ENCODE results near the gene RSPRY1.

RSPRY1 gene

DNA sequence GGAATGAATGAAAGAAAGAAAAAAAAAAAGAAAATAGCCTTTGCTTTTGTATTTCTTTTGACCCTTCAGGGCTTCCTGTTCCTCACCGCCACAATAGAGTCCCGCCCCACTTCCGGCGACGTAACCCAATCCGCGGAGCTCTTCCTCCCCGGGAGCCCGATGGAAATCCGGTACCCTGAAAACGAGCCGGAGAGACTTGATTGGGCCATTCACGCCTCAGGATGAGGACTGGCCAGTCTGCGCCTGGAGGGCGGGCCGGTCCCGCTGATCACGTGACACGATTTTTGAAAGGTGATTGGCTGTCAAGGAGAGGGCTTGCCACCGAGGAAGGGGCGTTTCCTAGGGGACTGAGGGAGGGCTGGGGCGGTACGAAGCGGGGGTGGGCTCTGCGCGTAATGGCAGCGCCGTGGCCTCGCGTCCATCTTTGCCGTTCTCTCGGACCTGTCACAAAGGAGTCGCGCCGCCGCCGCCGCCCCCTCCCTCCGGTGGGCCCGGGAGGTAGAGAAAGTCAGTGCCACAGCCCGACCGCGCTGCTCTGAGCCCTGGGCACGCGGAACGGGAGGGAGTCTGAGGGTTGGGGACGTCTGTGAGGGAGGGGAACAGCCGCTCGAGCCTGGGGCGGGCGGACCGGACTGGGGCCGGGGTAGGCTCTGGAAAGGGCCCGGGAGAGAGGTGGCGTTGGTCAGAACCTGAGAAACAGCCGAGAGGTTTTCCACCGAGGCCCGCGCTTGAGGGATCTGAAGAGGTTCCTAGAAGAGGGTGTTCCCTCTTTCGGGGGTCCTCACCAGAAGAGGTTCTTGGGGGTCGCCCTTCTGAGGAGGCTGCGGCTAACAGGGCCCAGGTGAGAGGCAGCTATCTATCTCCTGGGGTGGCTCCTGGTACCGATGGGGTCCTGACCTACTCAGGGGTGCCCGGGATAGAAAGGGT is at the start of gene RSPRY1, which contains the start of gene PSME3IP1:
Gene RSPRY1 (plus strand): TSS at position 385 of the 927 bp plus-strand sequence. CDS start 18,330 bp downstream, outside the sequence.
Gene PSME3IP1 (minus strand): TSS at position 95 of the 927 bp plus-strand sequence. CDS start 12,185 bp downstream, outside the sequence.
- DNase-seq (ENCODE audit: low read depth): peak; percentile 98

- no peak for DNase-seq (ENCODE audit: low read depth)
Measured at GRCh38 chr16:57137043-57137442, 49.1 kb upstream of the RSPRY1 start.

- no peak for DNase-seq (ENCODE audit: low read depth)
Measured at GRCh38 chr16:57137566-57138273, 48.4 kb upstream of the RSPRY1 start.

- no peak for DNase-seq (ENCODE audit: low read depth)
Measured at GRCh38 chr16:57138281-57138935, 47.7 kb upstream of the RSPRY1 start.

DNA sequence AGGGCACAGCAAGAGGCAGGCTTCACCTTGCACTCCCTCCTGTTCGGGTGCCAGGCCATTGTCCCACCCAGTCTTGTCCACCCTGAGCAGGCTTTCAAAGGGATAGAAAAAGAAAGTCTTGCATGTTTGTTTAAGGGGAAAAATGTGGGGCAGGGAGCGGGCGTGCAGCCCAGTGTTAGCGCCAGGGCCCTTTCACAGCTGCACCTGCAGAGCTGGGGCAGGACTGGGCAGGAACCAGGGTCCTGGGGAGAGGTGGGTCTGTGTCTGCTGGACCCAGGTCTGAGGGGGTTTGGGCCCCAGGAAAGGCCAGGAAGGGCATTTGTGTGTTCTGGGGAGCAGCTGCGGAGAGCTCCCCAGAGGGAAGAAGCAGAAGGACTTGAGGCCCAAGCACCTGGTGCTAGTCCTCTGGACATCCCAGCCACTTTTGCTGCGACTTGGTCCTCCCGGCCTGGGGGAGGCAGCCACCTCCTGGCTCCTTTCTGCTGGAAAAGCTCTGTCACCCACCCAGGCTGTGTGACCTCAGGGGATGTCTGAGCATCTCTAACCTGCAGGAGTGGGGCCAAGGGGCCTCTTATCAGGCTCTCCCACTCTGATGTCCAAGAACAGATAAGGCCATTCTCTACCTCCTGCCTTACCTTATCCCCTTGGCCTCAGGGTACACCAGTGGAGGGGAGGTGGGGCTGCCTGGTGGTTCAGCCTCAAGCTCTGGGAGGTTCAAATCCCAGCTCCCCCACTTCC is 45.0 kb upstream of the RSPRY1 start:
- no peak for DNase-seq (ENCODE audit: low read depth)

DNA sequence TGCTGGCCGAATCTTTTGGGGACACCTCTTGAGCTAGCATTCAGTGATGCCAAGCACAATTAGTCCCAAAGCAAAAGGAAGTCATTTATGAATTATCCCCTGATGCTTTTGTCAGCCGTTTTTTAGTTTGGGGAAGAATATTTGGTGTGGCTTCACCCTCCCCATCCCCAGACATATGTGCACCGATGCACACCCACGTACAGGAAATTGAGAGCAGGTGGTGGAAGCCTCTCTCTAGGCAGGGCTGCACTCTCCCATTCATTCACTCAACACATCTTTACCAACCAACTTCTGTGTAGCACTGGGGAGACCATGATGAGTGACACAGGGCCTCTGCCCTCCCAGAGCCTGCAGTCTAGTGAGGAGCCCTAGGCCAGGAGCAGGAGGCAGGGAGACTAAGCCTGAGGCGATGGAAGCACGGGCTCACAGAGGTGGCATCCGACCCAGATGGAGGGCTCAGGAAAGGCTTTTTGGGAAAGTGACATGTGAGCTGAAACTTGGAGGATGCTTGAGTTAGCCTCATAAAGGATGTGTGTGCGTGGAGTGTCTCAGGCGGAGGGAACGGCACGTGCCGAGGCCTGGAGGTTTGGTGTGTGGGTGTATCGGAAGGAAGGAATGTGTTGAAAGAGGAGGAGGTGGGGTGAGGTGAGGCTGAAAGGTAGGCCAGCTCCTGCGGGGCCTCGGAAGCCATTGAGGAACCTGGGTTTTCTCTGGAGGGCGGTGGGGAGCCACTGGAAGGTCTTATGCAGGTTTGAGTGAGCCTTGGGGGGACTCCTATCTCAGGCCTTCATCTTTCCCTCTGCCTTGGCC is 44.1 kb upstream of the RSPRY1 start:
- DNase-seq (ENCODE audit: low read depth): no peak

GRCh38 chr16:57143149-57143921 is 42.8 kb upstream of the RSPRY1 start:
- no peak for DNase-seq (ENCODE audit: low read depth)

GRCh38 chr16:57144027-57144426 is 42.1 kb upstream of the RSPRY1 start:
- DNase-seq (ENCODE audit: low read depth): no peak

- DNase-seq (ENCODE audit: low read depth): no peak
Measured at GRCh38 chr16:57145046-57146021, 40.8 kb upstream of the RSPRY1 start.

DNA sequence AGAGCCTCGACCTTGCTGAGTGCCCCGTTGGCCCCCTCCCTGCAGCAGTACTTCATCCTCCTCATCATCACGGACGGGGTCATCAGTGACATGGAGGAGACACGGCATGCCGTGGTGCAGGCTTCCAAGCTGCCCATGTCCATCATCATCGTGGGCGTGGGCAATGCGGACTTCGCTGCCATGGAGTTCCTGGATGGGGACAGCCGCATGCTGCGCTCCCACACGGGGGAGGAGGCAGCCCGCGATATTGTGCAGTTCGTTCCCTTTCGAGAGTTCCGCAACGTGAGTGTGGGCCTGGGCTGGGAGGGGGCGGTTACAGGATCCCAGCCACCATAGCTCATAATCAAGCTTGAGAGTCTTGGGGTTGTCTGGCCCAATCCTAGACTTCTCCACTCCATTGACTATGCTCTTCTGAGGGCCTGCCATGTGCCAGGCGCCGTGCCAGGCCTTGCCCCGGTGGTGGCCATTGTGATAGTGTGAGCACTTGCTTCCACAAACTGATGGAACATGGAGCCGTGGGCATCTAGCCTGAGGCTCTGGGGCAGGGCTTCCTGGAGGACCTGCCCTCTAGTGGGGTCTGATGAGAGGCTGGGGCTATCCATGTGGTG is 40.0 kb upstream of the RSPRY1 start:
- no peak for DNase-seq (ENCODE audit: low read depth)

- DNase-seq (ENCODE audit: low read depth): no peak
Measured at GRCh38 chr16:57146735-57147134, 39.4 kb upstream of the RSPRY1 start.

DNA sequence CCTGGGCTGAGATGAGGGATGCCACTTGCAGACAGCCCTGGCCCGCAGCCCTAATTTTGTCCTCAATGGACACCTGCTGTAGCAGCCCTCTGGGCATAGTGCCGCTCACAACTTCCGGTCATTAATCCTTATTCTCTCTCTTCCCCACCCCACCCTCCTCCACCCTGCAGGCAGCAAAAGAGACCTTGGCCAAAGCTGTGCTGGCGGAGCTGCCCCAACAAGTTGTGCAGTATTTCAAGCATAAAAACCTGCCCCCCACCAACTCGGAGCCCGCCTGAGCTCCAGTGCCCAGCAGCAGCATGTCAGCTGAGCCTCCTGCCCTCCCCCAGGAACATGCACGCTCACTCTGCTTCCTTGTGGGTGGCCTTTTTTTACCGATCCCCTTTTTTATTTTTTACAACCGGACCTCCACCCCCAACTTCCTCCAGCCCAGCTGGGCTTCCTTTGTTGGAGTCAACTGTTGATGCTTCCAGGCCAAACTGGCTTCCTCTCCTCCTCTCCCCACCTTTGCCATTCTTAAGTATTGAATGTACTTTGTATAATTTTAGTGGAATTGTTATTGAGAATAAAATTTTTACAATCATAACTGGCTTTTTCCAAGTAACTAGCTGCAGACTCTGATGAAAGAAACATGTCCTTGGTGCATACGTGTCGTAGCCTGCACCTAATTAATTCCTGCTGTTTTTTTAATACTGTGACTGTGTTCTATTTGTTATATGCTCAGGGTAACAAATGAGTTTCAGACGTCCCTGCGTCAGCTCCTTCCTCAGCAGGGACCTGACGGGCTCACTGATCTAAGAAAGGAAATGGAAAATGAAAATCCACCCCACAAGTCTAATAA is 38.5 kb upstream of the RSPRY1 start:
- no peak for DNase-seq (ENCODE audit: low read depth)

DNA sequence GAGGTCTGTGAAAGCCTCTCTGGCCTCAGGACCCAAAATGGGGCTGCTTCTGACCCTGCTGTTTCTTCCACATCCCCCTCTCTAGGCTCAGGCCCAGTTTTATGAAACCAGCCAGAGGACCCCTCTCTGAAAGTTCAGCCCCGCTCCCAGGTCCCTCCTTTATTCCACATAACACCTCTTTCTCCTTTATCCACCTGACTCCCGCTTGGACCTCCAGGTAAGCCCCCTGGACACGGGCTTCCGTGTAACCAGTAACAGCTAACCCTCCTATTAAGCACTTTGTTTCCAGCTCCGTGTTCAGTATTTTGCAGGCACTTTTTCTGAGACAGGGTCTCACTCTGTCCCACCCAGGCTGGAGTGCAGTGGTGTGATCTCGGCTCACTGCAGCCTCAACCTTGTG is 37.6 kb upstream of the RSPRY1 start:
- DNase-seq (ENCODE audit: low read depth): no peak

GRCh38 chr16:57149391-57149790 is 36.7 kb upstream of the RSPRY1 start:
- no peak for DNase-seq (ENCODE audit: low read depth)

- no peak for DNase-seq (ENCODE audit: low read depth)
Measured at GRCh38 chr16:57150682-57151330, 35.3 kb upstream of the RSPRY1 start.

GRCh38 chr16:57151369-57151768 is 34.8 kb upstream of the RSPRY1 start:
- DNase-seq (ENCODE audit: low read depth): no peak
